HEK293T (cell line): ENCODE measurements around the gene LRRC56.

Experiments
- CTCF ChIA-PET: fragments of 350-600 bp; formaldehyde crosslinking; extraction: SDS; loops from one replicate; lab custom pipeline; 2021; ENCODE audit warnings: antibody characterized with exemption, inconsistent platforms; lab: Yijun Ruan, JAX
- POLR2A ChIA-PET: fragments of 350-600 bp; formaldehyde crosslinking; extraction: SDS; loops from one replicate; lab custom pipeline; 2020; ENCODE audit warnings: antibody characterized with exemption, inconsistent platforms; lab: Yijun Ruan, JAX
- DNase-seq: peaks from one replicate; pipeline ENCODE4 v3.0.0; 2012; ENCODE audit warnings: mixed read lengths; ENCODE audit errors: extremely low spot score
- ARNT ChIP-seq: fragments of 450-650 bp; IDR thresholded peaks from 2 replicates; pipeline ENCODE4 v1.6.1; 2017; ENCODE audit warnings: mild to moderate bottlenecking
- BHLHE40 ChIP-seq: fragments of 450-650 bp; IDR thresholded peaks from 2 replicates; pipeline ENCODE4 v1.6.1; 2016; ENCODE audit warnings: mild to moderate bottlenecking, moderate library complexity, borderline replicate concordance
- CTBP1 ChIP-seq: fragments of 450-650 bp; IDR thresholded peaks from 2 replicates; pipeline ENCODE4 v1.6.1; 2016; ENCODE audit warnings: borderline replicate concordance
- ELF4 ChIP-seq: fragments of 450-650 bp; IDR thresholded peaks from 2 replicates; pipeline ENCODE4 v1.6.1; 2017; ENCODE audit warnings: antibody characterized with exemption
- FOXA1 ChIP-seq: fragments of 450-650 bp; IDR thresholded peaks from 2 replicates; pipeline ENCODE4 v1.6.1; 2016; ENCODE audit warnings: mild to moderate bottlenecking
- FOXK2 ChIP-seq: fragments of 450-650 bp; IDR thresholded peaks from 2 replicates; pipeline ENCODE4 v1.6.1; 2016; ENCODE audit warnings: mild to moderate bottlenecking
- FOXM1 ChIP-seq: fragments of 450-650 bp; IDR thresholded peaks from 2 replicates; pipeline ENCODE4 v1.6.1; 2017; ENCODE audit warnings: mild to moderate bottlenecking, borderline replicate concordance
- HDGF ChIP-seq: fragments of 450-650 bp; IDR thresholded peaks from 2 replicates; pipeline ENCODE4 v1.6.1; 2017; ENCODE audit warnings: antibody characterized with exemption, borderline replicate concordance
- L3MBTL2 ChIP-seq: fragments of 450-650 bp; conservative IDR thresholded peaks from 2 replicates; pipeline ENCODE4 v1.6.1; 2016; ENCODE audit warnings: mild to moderate bottlenecking
- LEF1 ChIP-seq: fragments of 450-650 bp; IDR thresholded peaks from 2 replicates; pipeline ENCODE4 v1.6.1; 2017; ENCODE audit warnings: mild to moderate bottlenecking, borderline replicate concordance
- NFRKB ChIP-seq: fragments of 450-650 bp; IDR thresholded peaks from 2 replicates; pipeline ENCODE4 v1.6.1; 2016; ENCODE audit warnings: mild to moderate bottlenecking, moderate library complexity
- SP1 ChIP-seq: fragments of 450-650 bp; IDR thresholded peaks from 2 replicates; pipeline ENCODE4 v1.6.1; 2017
- SUZ12 ChIP-seq: fragments of 450-650 bp; IDR thresholded peaks from 2 replicates; pipeline ENCODE4 v1.6.1; 2016; ENCODE audit warnings: mild to moderate bottlenecking
- TARDBP ChIP-seq: fragments of 450-650 bp; IDR thresholded peaks from 2 replicates; pipeline ENCODE4 v1.6.1; 2016
- ZNF384 ChIP-seq: fragments of 450-650 bp; IDR thresholded peaks from 2 replicates; pipeline ENCODE4 v1.6.1; 2016
- TF ChIP-seq, protein P1 (sequence below): fragments of 450-650 bp; IDR thresholded peaks from 2 replicates; pipeline ENCODE4 v1.6.1; 2016

The LRRC56 gene

GRCh38 chr11:490186-490929 lies 47.0 kb upstream of the LRRC56 start:
- TF ChIP-seq ELF4 (no peak), SUZ12 (no peak)
- ChIA-PET POLR2A (no interaction called here), CTCF (no interaction called here)
- no peak for DNase-seq

- ChIA-PET POLR2A (interaction anchor here (0.6 kb wide), 1 partner anchor 277 kb away, joined by 3 read pairs; no protein-coding TSS in a partner anchor), CTCF (no interaction called here)
- no peak for DNase-seq
- TF ChIP-seq, protein P1, sequence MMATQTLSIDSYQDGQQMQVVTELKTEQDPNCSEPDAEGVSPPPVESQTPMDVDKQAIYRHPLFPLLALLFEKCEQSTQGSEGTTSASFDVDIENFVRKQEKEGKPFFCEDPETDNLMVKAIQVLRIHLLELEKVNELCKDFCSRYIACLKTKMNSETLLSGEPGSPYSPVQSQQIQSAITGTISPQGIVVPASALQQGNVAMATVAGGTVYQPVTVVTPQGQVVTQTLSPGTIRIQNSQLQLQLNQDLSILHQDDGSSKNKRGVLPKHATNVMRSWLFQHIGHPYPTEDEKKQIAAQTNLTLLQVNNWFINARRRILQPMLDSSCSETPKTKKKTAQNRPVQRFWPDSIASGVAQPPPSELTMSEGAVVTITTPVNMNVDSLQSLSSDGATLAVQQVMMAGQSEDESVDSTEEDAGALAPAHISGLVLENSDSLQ = no peak
- TF ChIP-seq TARDBP (no peak), FOXM1 (no peak), FOXA1 (no peak), ZNF384 (no peak), CTBP1 (no peak), LEF1 (no peak), FOXK2 (no peak), BHLHE40 (no peak)
Observed at GRCh38 chr11:490930-491260, 46.4 kb upstream of the LRRC56 start.

DNA sequence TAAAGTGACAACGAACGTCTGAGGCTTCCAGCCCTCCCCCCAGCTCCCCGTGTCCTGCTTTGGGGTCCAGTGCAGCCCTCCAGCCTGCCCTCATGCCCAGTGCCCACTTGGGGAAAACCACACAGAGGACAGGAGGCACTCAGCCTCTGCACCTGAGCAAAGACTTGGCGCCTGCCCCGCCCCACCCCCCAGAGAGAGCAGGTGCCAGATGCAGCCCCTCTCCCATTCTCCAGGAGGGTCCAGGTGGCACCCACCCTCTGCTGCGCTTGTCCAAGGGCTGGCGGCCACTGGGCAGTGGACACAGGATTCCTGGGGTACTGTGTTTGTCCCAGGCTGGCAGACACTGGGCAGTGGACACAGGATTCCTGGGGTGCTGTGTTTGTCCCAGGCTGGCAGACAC lies 46.0 kb upstream of the LRRC56 start:
- TF ChIP-seq HDGF (no peak), CTBP1 (no peak), SUZ12 (no peak), ZNF384 (no peak), ELF4 (no peak), BHLHE40 (no peak), NFRKB (no peak), FOXM1 (no peak), FOXK2 (no peak), FOXA1 (no peak)
- ChIA-PET POLR2A (interaction anchor here (0.6 kb wide), 1 partner anchor 277 kb away, joined by 3 read pairs; no protein-coding TSS in a partner anchor), CTCF (no interaction called here)
- no peak for DNase-seq

GRCh38 chr11:492427-493226 lies 44.7 kb upstream of the LRRC56 start:
- no peak for DNase-seq
- ChIA-PET POLR2A (interaction anchor here (0.7 to 2.9 kb wide), 2 partner anchors 13 to 44 kb away, joined by 3 to 12 read pairs; no protein-coding TSS in a partner anchor), CTCF (no interaction called here)
- TF ChIP-seq HDGF = no peak
- no peak for TF ChIP-seq CTBP1
- no peak for TF ChIP-seq BHLHE40
- TF ChIP-seq L3MBTL2 = no peak
- TF ChIP-seq FOXM1 = no peak
- TF ChIP-seq NFRKB = no peak
- TF ChIP-seq TARDBP = no peak
- no peak for TF ChIP-seq LEF1
- TF ChIP-seq FOXA1 = no peak
- no peak for TF ChIP-seq SP1
- TF ChIP-seq ARNT = no peak
- no peak for TF ChIP-seq FOXK2
- no peak for TF ChIP-seq ZNF384
- TF ChIP-seq, protein P1 = no peak
- TF ChIP-seq SUZ12 = no peak
- no peak for TF ChIP-seq ELF4

DNA sequence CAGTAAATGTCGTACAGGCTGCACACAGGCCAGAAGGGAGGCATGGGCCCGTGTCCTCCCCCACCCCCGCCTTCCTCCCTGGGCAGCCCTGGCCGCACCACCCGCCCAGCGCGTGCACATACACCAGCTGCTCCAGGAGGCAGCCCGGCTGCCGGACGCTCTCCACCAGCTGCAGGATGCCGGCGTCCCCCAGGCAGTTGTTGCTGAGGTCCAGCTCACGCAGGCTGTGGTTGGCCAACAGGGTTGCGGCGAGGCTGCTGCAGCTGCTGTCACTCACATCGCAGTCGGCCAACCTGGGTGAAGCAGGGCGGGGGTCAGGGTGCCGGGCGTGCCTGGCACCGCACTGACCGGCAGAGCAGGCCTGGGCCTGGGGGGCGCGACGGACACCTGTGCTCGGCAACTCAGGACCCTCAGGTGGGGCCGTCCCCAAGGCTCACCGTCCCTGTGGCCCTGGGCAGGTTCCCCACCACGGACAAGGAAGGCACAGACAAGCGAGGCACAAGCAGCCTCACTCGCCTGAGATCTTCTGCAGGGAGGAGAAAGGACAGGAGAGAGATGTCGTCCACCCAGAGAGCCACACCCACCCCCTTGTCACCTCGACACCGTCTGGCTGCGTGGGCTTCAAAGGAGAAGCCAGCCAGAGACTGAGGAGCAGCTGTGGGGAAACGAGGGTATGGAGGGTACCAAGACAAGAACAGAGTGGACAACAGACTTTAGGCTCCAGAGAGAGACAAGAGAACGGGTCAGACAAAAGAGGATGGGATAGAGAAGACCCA lies 42.4 kb upstream of the LRRC56 start:
- POLR2A ChIA-PET = interaction anchor here (2.9 kb wide), 1 partner anchor 11 kb away, joined by 12 read pairs; no protein-coding TSS in a partner anchor
- DNase-seq = no peak
- CTCF ChIA-PET = interaction anchor here (1.0 kb wide), 1 partner anchor 24 kb away, joined by 3 read pairs; no protein-coding TSS in a partner anchor
- TF ChIP-seq FOXK2 = no peak
- no peak for TF ChIP-seq ARNT
- TF ChIP-seq ZNF384 = no peak
- no peak for TF ChIP-seq CTBP1
- TF ChIP-seq BHLHE40 = no peak
- TF ChIP-seq, protein P1 = no peak
- no peak for TF ChIP-seq SUZ12
- no peak for TF ChIP-seq HDGF
- TF ChIP-seq TARDBP = no peak
- no peak for TF ChIP-seq ELF4
- no peak for TF ChIP-seq FOXM1
- TF ChIP-seq SP1 = no peak
- no peak for TF ChIP-seq NFRKB
